ENCODE results near the gene PELI2.

Gene PELI2

GRCh38 chr14:56322531-56322930, 204.3 kb downstream of the PELI2 start:
- H4K20me1 ChIP-seq (ENCODE audit: low read depth, low read length): no peaks in the 10 kb centered on the region
- peaks cover 4% of the 10 kb centered on the region; the same call in 1 of the 2 replicates for H3K9me3 ChIP-seq (ENCODE audit: insufficient read depth, low read length)
- no peak overlapping the region for H3K4me3 ChIP-seq (ENCODE audit: insufficient read depth, low read length, poor library complexity, severe bottlenecking)
- H3K36me3 ChIP-seq (ENCODE audit: low read length): no peaks in the 10 kb centered on the region
- H3K9me2 ChIP-seq (replicated peaks; ENCODE audit: insufficient read depth, low read length): no peaks in the 10 kb centered on the region
- H3K9ac ChIP-seq (ENCODE audit: low read length): no peak overlapping the region
- no peaks in the 10 kb centered on the region for H3F3A ChIP-seq (ENCODE audit: insufficient read depth)
- no peak overlapping the region for H2AFZ ChIP-seq (ENCODE audit: low read depth, low read length, severe bottlenecking)
- H3K27me3 ChIP-seq (ENCODE audit: low read length): no peaks in the 10 kb centered on the region
- no peaks in the 10 kb centered on the region for H3K79me2 ChIP-seq (ENCODE audit: insufficient read depth, low read length)
- TF ChIP-seq EZH2phosphoT487 (conservative IDR thresholded peaks at IDR 0.05; ENCODE audit: low read length) (no peak), CTCF (IDR thresholded peaks at IDR 0.05; ENCODE audit: insufficient read depth, low read length, poor library complexity, severe bottlenecking) (no peak)
- no peak overlapping the region for H3K4me2 ChIP-seq (ENCODE audit: low read depth, low read length, poor library complexity, severe bottlenecking)
- H3K27ac ChIP-seq (ENCODE audit: low read depth, low read length): no peak overlapping the region

- no peak overlapping the region for H3K27ac ChIP-seq (ENCODE audit: low read depth, low read length)
- no peaks in the 10 kb centered on the region for H3K27me3 ChIP-seq (ENCODE audit: low read length)
- H3K9me2 ChIP-seq (replicated peaks; ENCODE audit: insufficient read depth, low read length): no peaks in the 10 kb centered on the region
- H2AFZ ChIP-seq (ENCODE audit: low read depth, low read length, severe bottlenecking): no peak overlapping the region
- no peak overlapping the region for H3K4me2 ChIP-seq (ENCODE audit: low read depth, low read length, poor library complexity, severe bottlenecking)
- no peaks in the 10 kb centered on the region for H3K36me3 ChIP-seq (ENCODE audit: low read length)
- no peaks in the 10 kb centered on the region for H3F3A ChIP-seq (ENCODE audit: insufficient read depth)
- no peak overlapping the region for H3K4me3 ChIP-seq (ENCODE audit: insufficient read depth, low read length, poor library complexity, severe bottlenecking)
- H3K79me2 ChIP-seq (ENCODE audit: insufficient read depth, low read length): no peaks in the 10 kb centered on the region
- H3K9ac ChIP-seq (ENCODE audit: low read length): no peak overlapping the region
- no peaks in the 10 kb centered on the region for H4K20me1 ChIP-seq (ENCODE audit: low read depth, low read length)
- no peaks in the 10 kb centered on the region; the same call in 1 of the 2 replicates for H3K9me3 ChIP-seq (ENCODE audit: insufficient read depth, low read length)
- TF ChIP-seq CTCF (IDR thresholded peaks at IDR 0.05; ENCODE audit: insufficient read depth, low read length, poor library complexity, severe bottlenecking) (no peak), EZH2phosphoT487 (conservative IDR thresholded peaks at IDR 0.05; ENCODE audit: low read length) (no peak)
Observed at GRCh38 chr14:56324454-56324853, 206.2 kb downstream of the PELI2 start.

- H3K9me3 ChIP-seq (ENCODE audit: insufficient read depth, low read length): no peaks in the 10 kb centered on the region
- H3K4me3 ChIP-seq (ENCODE audit: insufficient read depth, low read length, poor library complexity, severe bottlenecking): no peak overlapping the region
- no peak overlapping the region for H3K9ac ChIP-seq (ENCODE audit: low read length)
- H3K36me3 ChIP-seq (ENCODE audit: low read length): no peaks in the 10 kb centered on the region
- no peaks in the 10 kb centered on the region for H3F3A ChIP-seq (ENCODE audit: insufficient read depth)
- no peaks in the 10 kb centered on the region for H3K79me2 ChIP-seq (ENCODE audit: insufficient read depth, low read length)
- no peak overlapping the region for H3K4me2 ChIP-seq (ENCODE audit: low read depth, low read length, poor library complexity, severe bottlenecking)
- no peak overlapping the region for H3K27ac ChIP-seq (ENCODE audit: low read depth, low read length)
- no peak overlapping the region for H2AFZ ChIP-seq (ENCODE audit: low read depth, low read length, severe bottlenecking)
- no peaks in the 10 kb centered on the region for H4K20me1 ChIP-seq (ENCODE audit: low read depth, low read length)
- TF ChIP-seq EZH2phosphoT487 (conservative IDR thresholded peaks at IDR 0.05; ENCODE audit: low read length) (no peak), CTCF (IDR thresholded peaks at IDR 0.05; ENCODE audit: insufficient read depth, low read length, poor library complexity, severe bottlenecking) (no peak)
- H3K27me3 ChIP-seq (ENCODE audit: low read length): no peaks in the 10 kb centered on the region
- no peaks in the 10 kb centered on the region for H3K9me2 ChIP-seq (replicated peaks; ENCODE audit: insufficient read depth, low read length)
Observed at GRCh38 chr14:56324856-56325699, 206.9 kb downstream of the PELI2 start.

All from SU-DHL-6 (cell line).